HG03457 (cell line): ENCODE measurements around the gene IQSEC1.

Experiments used
- ATAC-seq: cut with Tn5 transposase; IDR thresholded peaks from one replicate; pipeline ENCODE4 v1.9.1; 2021; ENCODE audit warnings: moderate number of reproducible peaks; ENCODE audit not compliant: unreplicated experiment

Gene IQSEC1

DNA sequence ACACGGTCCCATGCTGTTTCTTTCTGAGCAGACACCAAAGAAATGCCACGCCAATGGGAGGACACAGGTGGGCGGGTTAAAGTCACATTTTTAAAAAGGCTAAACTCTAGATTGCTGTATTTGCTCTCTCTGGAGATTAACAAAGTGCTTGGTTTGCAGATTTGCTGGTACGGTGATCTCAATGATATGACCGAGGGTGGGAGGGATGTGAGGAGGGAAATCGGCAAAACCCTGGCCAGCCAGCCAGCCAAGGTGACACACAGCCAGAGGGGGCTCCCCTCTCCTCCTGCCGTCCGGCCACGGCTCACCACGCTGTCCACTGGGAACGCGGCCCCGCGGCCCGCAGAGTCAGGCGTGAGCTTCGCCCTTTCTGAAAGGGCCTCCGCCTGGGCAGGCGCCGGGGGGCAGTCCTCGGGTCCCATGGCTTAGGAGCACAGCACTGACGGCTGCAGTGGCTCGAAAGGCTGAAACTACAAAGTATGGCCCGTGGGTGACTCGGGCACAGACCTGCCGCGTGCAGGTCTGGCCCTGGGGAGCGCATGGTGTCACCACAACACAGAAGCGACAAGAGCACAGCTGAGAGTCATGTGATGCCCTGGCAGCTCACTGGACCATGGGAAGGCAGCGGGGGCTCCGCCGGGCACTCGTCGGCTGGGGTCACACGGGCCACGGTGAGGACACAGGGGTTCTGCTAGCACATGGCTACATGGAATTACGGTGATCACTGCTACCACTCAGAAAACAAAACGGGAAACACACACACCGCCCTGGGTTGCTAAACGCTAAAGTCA, 174.1 kb downstream of the IQSEC1 start:
- no peak for ATAC-seq

DNA sequence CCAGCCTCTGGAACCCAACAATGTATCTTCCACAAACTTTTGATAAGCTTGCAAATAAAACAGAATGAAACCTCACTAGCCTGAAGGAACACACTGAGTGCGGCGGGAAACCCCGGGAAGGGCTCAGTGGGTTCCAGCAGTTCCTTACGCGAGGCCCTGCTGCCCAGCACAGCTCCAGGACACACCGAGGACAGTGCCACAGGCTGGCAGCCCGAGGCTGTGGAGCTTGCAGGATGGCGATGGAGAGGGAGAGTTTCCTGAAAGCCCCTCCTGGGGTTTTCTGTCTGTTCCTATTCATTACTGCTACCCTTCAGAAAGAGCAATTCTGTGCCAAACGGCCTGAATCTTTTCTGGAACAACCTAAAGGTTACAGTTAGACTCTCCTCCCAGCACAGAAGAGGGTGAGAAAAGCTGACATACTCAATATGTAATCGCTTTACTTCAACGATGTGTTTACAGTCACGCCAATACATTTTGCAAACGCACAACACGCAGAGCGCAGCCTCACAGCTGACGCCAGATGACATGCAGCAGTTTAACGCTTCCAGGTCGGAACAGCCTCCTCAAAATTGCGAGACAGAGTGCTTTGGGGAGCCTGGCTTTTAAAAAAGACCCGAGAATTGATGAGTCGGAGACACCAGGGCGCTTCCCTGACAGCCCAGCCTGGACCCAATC, 174.8 kb downstream of the IQSEC1 start:
- no peak for ATAC-seq

DNA sequence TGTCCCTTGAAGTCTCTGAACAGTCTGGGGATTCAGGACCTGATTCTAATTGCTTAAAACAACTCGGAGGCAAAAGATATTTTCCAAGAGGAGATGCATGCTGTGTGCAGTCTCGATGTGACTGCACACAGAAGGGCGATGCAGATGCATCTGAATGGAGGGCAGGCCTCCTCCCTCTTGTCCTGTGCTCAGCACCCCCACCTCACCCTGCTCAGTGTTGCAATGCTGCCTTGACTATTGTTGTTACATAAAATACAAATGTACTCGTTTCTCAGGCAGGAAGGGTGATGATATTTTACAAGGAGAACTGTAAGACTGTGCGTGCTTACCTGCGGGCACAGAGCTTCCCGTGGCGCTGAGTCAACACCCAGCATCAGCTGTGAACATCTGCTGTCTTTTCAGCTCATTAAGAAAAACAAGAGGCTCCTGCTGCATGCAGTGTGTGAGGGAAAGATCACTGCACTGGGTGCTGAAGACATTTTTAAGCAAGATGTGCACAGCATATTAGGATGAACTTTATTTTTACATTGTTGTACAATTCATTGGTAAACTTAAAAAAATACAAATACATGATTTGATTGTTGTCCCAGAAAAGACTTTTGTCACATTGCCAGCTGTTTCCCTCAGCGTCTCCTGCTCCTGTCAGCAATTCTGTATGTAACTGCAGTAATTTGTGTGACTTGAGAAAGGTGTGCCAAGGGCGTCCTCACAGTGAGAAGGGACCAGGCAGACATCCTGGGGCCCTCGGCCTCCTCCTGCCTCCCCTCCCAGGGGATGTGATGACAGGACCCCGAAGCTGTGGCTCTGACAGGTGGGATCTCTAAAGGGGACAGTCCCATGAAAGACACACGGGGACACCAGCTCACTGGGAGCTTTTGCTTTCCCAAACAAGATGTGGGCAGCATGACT, 175.6 kb downstream of the IQSEC1 start:
- no peak for ATAC-seq

DNA sequence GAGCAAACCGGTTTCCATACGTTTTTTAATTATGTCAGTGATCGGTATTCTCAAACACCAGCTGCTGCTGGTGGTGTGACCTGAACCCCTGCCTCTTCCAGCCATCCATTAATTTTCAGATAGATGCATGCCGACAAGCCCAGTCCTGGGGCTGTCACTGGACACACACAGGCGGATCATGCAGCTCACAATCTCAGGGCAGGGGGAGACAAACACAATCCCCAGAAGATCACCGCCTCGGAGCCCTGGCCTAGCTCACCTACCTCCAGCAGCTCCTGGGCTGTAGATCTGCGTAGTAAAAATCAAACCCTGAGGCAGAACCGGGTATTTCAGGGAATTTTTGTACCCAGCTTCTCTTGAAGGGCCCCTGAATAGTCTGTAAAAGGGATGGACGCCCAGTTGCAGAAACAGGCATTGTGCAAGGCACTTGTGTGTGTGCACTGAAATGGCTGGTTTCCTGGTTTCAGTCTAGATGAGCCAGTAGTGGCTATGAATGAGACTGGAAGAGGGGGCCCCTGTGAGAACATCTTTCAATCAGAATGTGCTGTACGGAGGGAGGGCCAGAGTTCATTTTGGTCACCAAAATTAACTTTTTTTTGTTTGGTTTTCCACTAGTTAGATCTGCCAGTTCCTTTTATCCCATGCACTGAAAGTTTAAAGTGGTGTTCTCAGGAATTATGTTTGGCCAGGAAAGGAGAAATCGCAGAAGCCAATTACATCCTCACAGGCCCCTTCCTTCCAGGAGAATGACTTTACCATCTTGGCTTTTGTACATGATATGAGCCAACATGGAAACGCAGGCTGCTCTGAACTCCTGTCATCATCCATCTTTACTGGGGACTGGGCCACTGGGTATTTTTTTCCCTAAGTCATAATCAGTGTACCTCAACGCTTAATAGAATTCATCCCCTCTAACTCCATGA, 176.9 kb downstream of the IQSEC1 start:
- no peak for ATAC-seq

DNA sequence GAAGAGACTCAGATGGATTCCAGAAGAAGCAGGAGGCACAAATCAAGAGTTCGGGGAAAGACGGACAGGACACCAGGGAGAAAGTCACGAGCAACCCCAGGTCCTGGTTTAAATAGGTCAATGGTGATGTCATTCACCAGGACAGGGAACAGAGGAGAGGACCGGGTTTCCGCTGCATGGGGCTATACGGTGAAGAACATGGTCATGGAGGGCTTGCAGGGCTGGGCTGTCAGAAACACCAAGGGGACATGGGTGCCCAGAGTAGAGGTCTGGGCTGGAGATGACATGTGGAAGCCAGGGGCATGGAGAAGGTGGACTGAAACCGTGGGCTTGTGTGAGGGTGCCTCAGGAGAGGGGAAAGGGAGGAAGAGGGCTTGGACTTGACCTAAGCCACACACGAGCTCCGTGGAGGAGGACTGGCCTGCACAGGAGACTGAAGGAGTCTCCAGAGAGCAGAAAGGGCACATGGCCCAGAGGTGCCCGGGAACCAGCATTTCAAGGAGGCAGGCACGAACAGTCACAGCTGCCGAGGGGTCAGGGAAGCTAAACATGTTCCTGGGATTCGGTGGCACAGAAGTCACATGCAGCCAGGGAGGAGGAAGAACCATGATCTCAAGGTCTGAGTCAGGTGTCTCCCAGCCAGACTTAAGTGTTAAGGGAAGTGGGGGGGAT, 177.7 kb downstream of the IQSEC1 start:
- ATAC-seq = no peak

DNA sequence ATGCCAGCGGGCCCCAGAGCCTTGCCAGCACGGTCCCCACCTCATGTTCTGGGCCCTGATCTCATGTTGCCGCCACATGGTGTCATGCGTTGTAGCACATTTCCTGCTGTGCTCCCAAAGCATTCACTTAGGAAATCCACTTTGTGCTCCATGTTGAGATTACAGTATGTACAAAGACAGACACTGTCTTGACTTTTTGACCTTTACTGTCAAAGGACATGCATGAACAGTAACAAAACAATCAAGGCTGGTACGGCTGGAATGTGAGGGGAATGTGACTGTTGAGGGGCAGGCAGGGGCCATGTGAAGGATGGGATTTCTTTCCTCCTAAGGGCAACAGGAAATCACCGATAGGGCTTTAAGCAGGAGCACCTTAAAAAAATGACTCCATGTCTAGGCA, 178.6 kb downstream of the IQSEC1 start:
- no peak for ATAC-seq

DNA sequence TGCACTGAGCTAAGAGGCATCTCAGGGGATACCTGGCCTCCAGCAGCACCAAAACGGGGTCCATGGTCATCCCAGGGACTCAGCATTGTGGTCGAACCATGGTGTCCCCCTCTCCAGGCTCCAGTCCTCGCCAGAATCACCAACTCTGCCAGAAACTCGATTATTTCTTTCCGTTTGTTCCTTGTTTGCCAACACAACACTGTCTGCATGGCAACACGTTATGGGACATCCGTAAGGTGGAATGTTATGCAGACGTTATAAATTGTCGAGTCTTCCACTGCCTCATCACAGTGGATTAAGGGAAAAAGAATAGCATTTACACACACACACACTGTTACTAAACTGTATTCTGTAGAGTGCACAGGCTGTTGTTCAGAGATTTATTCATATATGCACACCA, 179.4 kb downstream of the IQSEC1 start:
- ATAC-seq = no peak

DNA sequence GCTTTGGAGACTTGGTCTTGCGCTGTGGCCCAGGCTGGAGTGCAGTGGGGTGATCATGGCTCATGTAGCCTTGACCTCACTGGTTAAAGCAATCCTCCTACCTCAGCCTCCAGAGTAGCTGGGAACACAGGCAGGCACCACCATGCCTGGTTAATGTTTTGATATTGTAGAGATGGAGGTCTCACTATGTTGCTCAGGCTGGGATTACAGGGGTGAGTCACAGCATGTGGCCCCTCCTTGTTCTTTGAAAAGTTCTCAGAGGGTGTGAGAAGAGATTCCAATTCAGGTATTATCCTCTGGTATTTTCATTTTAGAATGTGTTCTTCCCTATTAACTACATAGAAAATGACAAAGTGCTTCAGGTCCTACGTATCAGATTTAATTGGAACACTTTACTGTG, 180.0 kb downstream of the IQSEC1 start:
- no peak for ATAC-seq

DNA sequence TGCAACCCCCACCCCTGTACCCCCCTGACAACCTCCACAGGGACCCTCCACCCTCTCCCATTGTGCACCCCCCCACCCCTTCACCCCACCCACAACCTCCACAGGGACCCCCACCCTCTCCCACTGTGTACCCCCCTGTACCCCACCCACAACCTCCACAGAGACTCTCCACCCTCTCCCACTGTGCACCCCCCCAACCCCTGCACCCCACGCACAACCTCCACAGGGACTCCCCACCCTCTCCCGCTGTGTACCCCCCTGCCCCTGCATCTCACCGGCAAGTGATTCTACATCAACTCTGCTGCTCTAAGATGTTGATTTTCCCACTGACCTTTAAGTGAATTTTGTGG, 180.4 kb downstream of the IQSEC1 start:
- no peak for ATAC-seq

DNA sequence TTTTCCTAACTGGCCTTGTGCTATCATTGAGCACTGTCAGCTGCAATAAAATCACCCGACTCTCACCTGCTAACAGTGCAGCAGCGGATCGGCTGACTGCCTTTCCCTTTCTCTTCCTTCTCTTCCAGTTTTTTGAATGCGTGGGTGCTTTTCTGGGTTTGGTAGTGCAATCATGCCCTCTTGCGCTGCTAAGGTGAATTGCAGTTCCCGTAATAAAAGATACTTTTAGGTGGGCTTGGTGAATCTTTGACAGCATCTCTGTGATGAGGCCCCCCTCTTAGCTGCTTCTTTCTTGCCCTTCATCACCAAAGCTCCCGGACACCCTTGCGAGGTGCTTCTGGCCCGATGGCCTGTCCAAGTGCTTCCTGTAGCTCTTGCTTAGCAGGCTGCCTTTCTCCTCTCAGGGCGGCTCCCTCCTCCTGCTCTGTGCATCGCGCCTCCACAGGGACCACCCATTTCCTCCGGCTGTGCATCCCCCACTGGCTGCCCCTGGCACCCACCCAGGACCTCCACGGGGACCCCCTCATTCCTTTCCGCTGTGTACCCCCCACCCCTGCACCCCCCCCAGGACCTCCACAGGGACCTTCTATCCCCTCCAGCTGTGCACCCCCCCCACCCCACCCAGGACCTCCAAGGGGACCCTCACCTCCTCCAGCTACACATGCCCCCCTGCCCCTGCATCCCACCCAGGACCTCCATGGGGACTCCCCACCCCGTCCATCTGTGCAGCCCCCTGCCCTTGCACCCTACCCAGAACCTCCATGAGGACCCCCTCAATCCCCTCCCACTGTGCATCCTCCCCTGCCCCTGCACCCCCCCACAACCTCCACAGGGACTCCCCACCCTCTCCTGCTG, 181.0 kb downstream of the IQSEC1 start:
- ATAC-seq = no peak

DNA sequence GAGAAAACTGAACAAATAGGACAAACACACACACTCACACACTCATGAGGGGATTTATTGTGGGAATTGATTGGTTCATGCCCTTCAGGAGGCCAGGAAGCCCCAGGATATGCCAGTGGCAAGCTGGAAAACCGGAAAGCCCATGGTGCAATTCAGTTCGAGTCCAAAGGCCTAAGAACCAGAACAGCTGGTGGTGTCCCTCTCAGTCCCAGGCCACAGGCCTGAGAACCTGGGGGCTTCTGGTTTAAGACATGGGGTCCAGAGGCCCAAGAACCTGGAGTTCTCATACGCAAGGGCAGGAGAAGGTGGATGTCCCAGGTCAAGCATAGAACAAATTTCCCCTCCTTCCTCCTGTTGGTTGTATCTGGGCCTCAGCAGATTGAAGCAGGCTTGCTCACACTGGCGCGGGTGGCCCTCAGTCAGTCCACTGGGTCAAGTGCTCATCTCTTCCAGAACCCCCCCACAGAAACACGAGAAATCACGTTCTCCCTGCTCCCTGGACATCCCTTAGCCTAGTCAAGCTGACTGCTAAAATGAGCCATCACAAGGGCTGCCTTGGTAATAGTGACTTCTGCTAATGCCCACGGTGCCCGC, 181.7 kb downstream of the IQSEC1 start:
- ATAC-seq = no peak

DNA sequence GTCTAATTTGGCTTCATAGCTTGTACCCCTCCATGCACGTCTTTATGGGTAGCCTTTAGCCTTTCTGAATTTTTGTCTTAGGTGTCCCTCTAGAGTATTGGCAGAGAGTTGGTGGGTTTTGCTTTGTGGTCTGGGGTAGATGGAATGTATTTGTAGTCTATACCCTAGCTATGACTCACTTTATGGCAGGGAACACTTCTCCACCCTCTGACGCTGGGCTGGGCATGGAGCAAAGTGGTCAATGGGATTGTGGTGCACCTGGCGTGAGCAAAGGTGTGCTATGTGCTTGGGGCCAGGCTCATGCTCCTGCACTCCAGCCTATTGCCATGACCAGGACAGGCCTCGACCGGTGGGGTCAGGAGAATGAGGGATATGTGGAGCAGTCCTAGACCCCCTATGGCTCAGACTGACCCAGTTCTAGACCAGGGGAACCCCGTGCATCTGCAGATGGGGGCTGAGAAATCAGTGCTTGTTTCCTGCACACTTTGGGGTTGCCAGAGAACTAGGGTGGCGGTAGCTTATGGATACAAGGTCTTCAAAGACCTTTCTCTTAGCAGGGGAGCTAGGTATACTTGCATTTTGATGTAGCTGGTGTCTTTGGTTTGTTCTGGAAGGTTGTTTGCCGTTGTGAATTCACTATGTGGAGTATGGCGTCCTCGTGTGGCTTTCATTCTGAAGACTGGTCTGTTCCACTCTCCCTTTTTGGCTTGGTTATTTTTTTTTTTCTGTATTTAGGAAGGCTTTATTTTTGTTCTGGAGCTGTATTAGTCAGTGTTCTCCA, 182.4 kb downstream of the IQSEC1 start:
- ATAC-seq = no peak

DNA sequence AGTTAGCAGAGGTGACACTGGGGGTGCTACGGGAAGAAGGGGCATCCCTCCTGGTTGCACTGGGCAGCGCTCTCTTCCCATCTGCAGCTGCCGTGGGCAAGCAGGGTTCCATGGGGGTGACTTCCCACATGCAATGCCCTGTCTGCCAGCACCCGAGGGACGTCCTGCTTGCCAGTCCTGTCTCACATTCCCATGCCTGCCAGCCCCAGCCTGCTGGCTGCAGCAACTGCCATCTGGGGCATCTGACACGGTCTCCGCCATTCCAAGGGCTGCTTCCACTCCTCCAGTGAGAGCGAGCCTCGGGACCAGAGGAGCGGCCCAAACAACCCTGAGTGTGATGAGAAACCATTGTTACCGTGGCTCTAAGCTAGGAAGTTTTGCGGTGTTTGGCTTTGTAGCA, 186.5 kb downstream of the IQSEC1 start:
- no peak for ATAC-seq

DNA sequence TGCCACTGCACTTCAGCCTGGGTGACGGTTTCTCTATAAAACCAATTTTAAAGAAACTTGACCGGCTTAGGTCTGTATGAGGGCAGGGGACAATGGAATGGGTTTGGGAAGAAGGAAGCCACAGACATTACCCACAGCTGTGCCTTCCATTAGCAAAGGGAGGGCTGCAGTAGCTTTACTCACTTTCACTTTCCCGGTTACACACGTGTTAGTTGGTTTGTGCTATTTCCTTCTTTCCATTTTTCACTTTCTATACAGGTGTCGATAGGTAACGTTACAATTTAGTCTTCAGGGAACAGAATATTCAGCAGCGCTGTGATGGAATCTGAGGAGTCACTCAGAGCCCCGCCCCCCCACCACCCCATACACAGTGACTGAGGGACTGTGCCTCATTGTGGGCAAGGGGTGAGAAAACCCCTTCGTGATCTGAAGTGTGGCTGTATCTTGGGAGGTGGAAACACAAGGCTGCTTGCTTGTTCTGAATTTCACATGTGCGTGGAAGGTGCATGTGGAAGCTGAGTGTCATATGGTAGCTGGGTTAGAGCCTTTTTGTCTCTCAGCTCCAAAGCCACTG, 187.0 kb downstream of the IQSEC1 start:
- no peak for ATAC-seq

DNA sequence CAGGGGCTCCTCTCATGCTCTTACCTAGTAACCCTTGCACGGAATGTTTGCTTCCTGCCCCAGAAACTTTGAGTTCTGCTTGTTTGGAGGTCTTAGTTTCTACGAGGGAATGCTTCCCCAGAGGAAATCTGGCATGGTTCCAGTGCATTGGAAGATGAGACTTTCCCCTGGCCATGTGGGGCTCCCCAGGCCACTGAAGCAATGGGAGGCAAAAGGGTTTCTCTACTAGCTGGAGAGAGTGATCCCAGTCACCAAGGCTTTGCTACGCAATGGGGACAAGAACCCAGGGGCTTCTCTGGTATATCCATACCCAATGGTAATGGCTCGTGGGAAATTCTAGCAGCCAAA, 187.7 kb downstream of the IQSEC1 start:
- no peak for ATAC-seq

DNA sequence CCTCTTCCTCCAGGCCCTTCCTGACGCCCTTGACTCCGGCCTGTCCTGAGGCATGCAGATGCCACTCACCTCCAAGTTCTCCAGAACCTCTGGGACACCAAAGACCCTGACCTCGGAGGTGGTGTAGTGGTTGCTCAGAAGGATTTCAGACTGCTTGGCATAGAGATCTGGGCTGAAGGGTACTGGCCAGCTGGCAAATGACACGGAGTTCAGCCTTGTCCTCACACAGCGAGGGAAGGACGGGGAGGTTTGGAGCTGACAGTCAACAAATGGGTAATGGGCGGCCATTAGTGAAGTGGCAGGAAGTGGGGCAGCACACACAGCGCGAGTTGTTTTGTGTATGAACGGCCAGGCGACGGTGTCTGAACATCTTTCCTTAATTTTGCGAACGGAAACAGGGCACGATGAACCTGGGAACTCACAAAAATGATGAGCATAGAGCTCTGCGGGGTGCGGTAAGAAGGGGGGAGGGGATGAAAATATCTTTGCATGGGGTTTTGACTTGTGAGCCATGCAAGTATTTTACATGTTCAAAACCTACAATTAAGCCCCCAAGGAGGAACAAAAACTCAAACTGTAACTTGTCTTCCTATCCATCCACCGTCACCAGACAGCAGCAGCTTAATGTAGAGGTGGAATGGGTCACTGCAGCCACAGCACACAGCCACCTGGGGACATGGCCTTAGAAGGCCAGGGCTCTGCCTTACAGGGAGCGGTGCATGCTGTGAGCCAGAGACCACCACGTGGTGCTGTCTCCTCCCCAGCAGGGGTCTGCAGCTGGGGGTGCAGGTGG, 188.2 kb downstream of the IQSEC1 start:
- ATAC-seq = no peak

DNA sequence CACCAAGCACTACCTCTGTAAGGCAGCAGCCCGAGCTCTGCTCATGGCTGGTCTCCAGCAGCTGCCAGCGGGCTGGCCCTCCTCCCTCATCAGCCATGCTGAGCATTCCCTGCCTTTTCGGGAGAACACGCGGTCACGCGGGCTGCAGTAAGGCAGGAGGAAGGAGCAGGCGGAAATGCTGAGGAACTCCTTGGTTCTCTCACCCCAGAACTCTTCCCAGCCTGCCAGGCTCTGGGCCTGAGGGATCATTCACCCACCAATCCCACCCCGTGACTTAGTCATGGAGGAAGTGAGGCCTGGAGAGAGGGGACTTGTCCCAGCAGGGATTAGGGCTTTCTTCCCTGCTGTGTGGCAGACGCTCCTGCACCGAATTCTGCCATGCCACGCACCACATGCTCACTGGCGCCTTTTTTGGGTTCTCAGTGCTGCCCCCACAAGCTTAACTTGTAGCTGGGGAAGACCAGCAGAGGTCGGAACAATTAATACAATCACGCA, 189.0 kb downstream of the IQSEC1 start:
- no peak for ATAC-seq
